GM23248 (cell line): ENCODE data around the gene UBE3B.

Source experiments
- EZH2 ChIP-seq: fragments of 200-600 bp; sonication (generic); IDR thresholded peaks from 2 replicates; pipeline ENCODE4 v1.6.1; 2018; ENCODE audit warnings: antibody characterized with exemption, mild to moderate bottlenecking; ENCODE audit not compliant: insufficient read depth, poor library complexity, severe bottlenecking
- EZH2phosphoT487 ChIP-seq: fragments of 200-600 bp; sonication (generic); IDR thresholded peaks from 2 replicates; pipeline ENCODE4 v1.6.1; 2018; ENCODE audit warnings: antibody characterized with exemption, moderate library complexity, mild to moderate bottlenecking, low read depth; ENCODE audit not compliant: insufficient read depth

GRCh38 chr12:109503611-109504010, 26.2 kb downstream of the UBE3B start:
- TF ChIP-seq EZH2phosphoT487 = no peak
- no peak for TF ChIP-seq EZH2
